HepG2 (cell line): ENCODE measurements around the gene ASZ1. TPM values are rescaled to one million over a fixed set of nuclear protein-coding genes. Genes with fewer than 3 reads are reported as not detected.

Experiments
- ATAC-seq: fragments of 200-7000 bp; cut with Tn5 transposase; 3 replicates; pipeline ENCODE4 v1.9.1; 2020; ENCODE audit warnings: mild to moderate bottlenecking, moderate library complexity
- BruUV-seq: library from RNA; stranded (reverse); fragments of 400-500 nt; replicated peaks from 2 replicates; lab custom pipeline; 2021; lab: Mats Ljungman, UMichigan
- CTCF ChIA-PET: fragments of 300-600 bp; formaldehyde crosslinking; extraction: SDS; loops from one replicate; lab custom pipeline; 2021; ENCODE audit warnings: low total read pairs, inconsistent platforms, low intra/inter-chr PET ratio; lab: Yijun Ruan, JAX
- POLR2A ChIA-PET: fragments of 350-600 bp; sonication (Branson Sonifier 250); formaldehyde crosslinking; loops from one replicate; lab custom pipeline; 2020; ENCODE audit warnings: antibody characterized with exemption, inconsistent platforms; lab: Yijun Ruan, JAX
- DNase-seq: peaks from one replicate; pipeline ENCODE4 v3.0.0-alpha.2; 2015; ENCODE audit warnings: low spot score
- FAIRE-seq: peaks from 3 replicates; lab custom pipeline; 2011; peaks lifted over from hg19 to GRCh38; lab: Jason Lieb, UNC
- H2AFZ ChIP-seq: one replicate; pipeline ENCODE4 v1.6.1; 2011; ENCODE audit warnings: low read length, inconsistent platforms
- H3K27ac ChIP-seq: fragments of 300-600 bp; 3 replicates; pipeline ENCODE4 v1.8.0; 2011; ENCODE audit warnings: mixed run types, mild to moderate bottlenecking, mixed read lengths, low read length, inconsistent platforms; ENCODE audit not compliant: insufficient read depth; ENCODE audit errors: extremely low read length
- H3K27me3 ChIP-seq, 2 experiments: fragments of 200-600 bp in 1 of 2; 2 replicates in 1 of 2; 3 replicates in 1 of 2; pipeline versions ENCODE4 v1.6.0 to v1.8.0; 2011; ENCODE audit warnings: low read length in 2 of 2, mild to moderate bottlenecking in 2 of 2, moderate library complexity in 2 of 2, inconsistent platforms in 1 of 2; ENCODE audit not compliant: insufficient read depth in 2 of 2, control insufficient read depth in 1 of 2
- H3K36me3 ChIP-seq, 2 experiments: fragments of 200-600 bp in 1 of 2; replicated peaks in 1 of 2; 2 replicates in 1 of 2; 3 replicates in 1 of 2; pipeline versions ENCODE4 v1.5.1 to v1.8.0; 2011; ENCODE audit warnings: low read length in 2 of 2, inconsistent platforms in 1 of 2; ENCODE audit not compliant: insufficient read depth in 2 of 2, control insufficient read depth in 1 of 2
- H3K4me1 ChIP-seq: 2 replicates; pipeline ENCODE4 v1.5.1; 2012; ENCODE audit warnings: low read length, inconsistent platforms; ENCODE audit not compliant: insufficient read depth
- H3K4me2 ChIP-seq: 2 replicates; pipeline ENCODE4 v1.6.0; 2011; ENCODE audit warnings: low read depth, low read length, inconsistent platforms
- H3K4me3 ChIP-seq, 3 experiments: fragments of 200-600 bp in 1 of 3; sonication (generic), shearing (Covaris generic) in 1 of 3; replicated peaks in 1 of 3; 2 replicates each; pipeline ENCODE4 v1.5.1; 2011 to 2016; ENCODE audit warnings: low read length in 3 of 3, inconsistent platforms in 2 of 3, low read depth in 2 of 3, mild to moderate bottlenecking in 2 of 3, control low read depth in 1 of 3, mixed read lengths in 1 of 3; ENCODE audit not compliant: insufficient read depth in 1 of 3
- H3K79me2 ChIP-seq: one replicate; pipeline ENCODE4 v1.6.1; 2011; ENCODE audit warnings: low read length, inconsistent platforms; ENCODE audit not compliant: insufficient read depth
- H3K9ac ChIP-seq: 2 replicates; pipeline ENCODE4 v1.6.0; 2011; ENCODE audit warnings: mild to moderate bottlenecking, low read depth, low read length, inconsistent platforms; ENCODE audit not compliant: insufficient read depth
- H3K9me3 ChIP-seq: 2 replicates; pipeline ENCODE4 v1.5.1; 2012; ENCODE audit warnings: mild to moderate bottlenecking, low read length
- H4K20me1 ChIP-seq: 2 replicates; pipeline ENCODE4 v1.6.0; 2011; ENCODE audit warnings: inconsistent platforms, mild to moderate bottlenecking, low read length, moderate library complexity; ENCODE audit not compliant: insufficient read depth
- TMF1 ChIP-seq: sonication (generic); formaldehyde crosslinking; IDR thresholded peaks from 2 replicates; pipeline ENCODE4 v1.8.1; 2022; ENCODE audit warnings: low read depth, missing genetic modification reagents
- ZNF556 ChIP-seq: sonication (generic); formaldehyde crosslinking; IDR thresholded peaks from 2 replicates; pipeline ENCODE4 v1.4.0; 2020; ENCODE audit warnings: mild to moderate bottlenecking, missing genetic modification reagents, borderline replicate concordance
- ZNF572 ChIP-seq: sonication (generic); formaldehyde crosslinking; IDR thresholded peaks from 2 replicates; pipeline ENCODE4 v1.5.1; 2020; ENCODE audit warnings: mild to moderate bottlenecking, missing genetic modification reagents
- WGBS: methylation state at CpG from one replicate; pipeline ENCODE4 v1.1.6; 2017; ENCODE audit warnings: low lambda C conversion rate; 5-methylcytosine and 5-hydroxymethylcytosine counted together
- in situ Hi-C: cut with HindIII; loops from 2 replicates; pipeline ENCODE4 v1.10.0; 2017; ENCODE audit warnings: low pct_unique_long_range_greater_than_20kb; ENCODE audit not compliant: extremely low pct_ligation_motif_present
- intact Hi-C: fragments of 100-400 bp; cut with micrococcal nuclease; formaldehyde crosslinking; loops from one replicate; pipeline ENCODE4 v1.10.0; 2022; ENCODE audit not compliant: unreplicated experiment
- polyA plus RNA-seq, 8 experiments: library from polyadenylated mRNA; depleted of rRNA in 3 of 8; stranded (reverse) in 7 of 8; unstranded in 1 of 8; fragments of >200 nt; fragmentation: Illumina TruSeq in 4 of 8; extraction: Trizol in 4 of 8; gene quantifications; 2 replicates each; pipeline versions ENCODE4 v1.2.1 to v1.2.3, GENCODE V29; 2011 to 2016; ENCODE audit warnings: low read depth in 4 of 8, missing spikeins in 1 of 8, mixed read lengths in 1 of 8; ENCODE audit not compliant: insufficient read depth in 1 of 8
- total RNA-seq, 5 experiments: library from RNA; depleted of rRNA; stranded (reverse); fragments of >200 nt; fragmentation: Illumina TruSeq; extraction: Trizol; gene quantifications; 2 replicates each; pipeline ENCODE4 v1.2.3, GENCODE V29; 2016; ENCODE audit warnings: low read depth in 1 of 5
- TF ChIP-seq, protein P1 (sequence below): sonication (generic); formaldehyde crosslinking; IDR thresholded peaks from 2 replicates; pipeline ENCODE4 v1.4.0; 2020; ENCODE audit warnings: missing genetic modification reagents
- TF ChIP-seq, protein P2 (sequence below): sonication (generic); formaldehyde crosslinking; IDR thresholded peaks from 2 replicates; pipeline ENCODE4 v1.5.0; 2020; ENCODE audit warnings: mild to moderate bottlenecking, low read depth, missing genetic modification reagents, borderline replicate concordance

The ASZ1 gene
- total and polyA plus RNA-seq, 2 of the 13 experiments (the other 11 are each of a cell fraction or from before 2014, with no cell fraction given): not detected

DNA sequence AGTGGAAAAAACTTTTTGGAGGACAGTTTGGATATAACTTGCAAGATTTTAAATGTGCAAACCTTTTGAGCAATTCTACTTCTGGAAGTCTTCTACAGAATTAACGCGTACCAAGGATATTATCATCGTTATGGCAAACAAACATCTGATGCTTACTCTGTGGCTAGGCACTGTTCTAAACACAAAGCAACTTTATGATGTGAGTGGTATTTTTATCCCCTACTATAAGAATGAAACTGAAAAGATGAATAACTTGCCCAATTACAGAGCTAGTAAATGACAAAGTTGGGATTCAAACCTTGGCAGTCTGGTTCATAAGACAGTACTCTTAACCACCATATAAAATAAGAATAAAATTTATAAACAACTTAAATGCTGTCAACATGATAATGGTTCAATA is 15.8 kb downstream of the ASZ1 start:
- no peaks in the 10 kb centered on the region for H3K4me1 ChIP-seq
- intact Hi-C loops (no loop called here), in situ Hi-C loops (no loop called here)
- H3K9me3 ChIP-seq: no peaks in the 10 kb centered on the region
- TF ChIP-seq, protein P1, sequence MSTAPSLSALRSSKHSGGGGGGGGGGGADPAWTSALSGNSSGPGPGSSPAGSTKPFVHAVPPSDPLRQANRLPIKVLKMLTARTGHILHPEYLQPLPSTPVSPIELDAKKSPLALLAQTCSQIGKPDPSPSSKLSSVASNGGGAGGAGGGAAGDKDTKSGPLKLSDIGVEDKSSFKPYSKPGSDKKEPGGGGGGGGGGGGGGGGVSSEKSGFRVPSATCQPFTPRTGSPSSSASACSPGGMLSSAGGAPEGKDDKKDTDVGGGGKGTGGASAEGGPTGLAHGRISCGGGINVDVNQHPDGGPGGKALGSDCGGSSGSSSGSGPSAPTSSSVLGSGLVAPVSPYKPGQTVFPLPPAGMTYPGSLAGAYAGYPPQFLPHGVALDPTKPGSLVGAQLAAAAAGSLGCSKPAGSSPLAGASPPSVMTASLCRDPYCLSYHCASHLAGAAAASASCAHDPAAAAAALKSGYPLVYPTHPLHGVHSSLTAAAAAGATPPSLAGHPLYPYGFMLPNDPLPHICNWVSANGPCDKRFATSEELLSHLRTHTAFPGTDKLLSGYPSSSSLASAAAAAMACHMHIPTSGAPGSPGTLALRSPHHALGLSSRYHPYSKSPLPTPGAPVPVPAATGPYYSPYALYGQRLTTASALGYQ (CRISPR knock-in tag): no peak
- no peak overlapping the region for H3K27ac ChIP-seq
- BruUV-seq: no TSS peak
- H3K36me3 ChIP-seq: no peaks in the 10 kb centered on the region
- no peak overlapping the region for H3K9ac ChIP-seq
- no peak overlapping the region for H3K4me2 ChIP-seq
- H3K79me2 ChIP-seq: no peaks in the 10 kb centered on the region
- no peak for FAIRE-seq
- no peak overlapping the region for H3K4me3 ChIP-seq
- CTCF ChIA-PET: no interaction called here
- POLR2A ChIA-PET: no interaction called here
- ATAC-seq: no peak
- H2AFZ ChIP-seq: no peak overlapping the region
- no peaks in the 10 kb centered on the region for H4K20me1 ChIP-seq
- H3K27me3 ChIP-seq: no peaks in the 10 kb centered on the region
- WGBS: 47% methylated on average over 3 of the region's 3 CpGs
- DNase-seq: no peak

DNA sequence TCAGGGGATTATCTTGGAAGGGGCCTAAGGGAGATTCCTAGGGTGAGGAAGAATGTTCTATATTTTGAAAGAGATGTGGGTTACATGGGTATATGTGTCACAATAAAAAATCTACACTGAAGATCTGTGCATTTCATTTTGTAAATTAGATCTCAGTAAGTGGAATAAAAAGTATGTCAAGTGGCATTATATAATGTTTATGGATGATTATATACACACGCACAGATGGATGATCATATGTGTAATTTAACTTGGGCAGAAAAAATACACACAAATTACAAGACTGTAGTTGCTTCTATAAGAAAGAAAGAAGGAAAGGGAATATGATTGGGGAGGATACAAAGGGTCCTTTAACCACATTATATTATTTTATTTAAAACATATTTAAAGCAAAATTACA is 18.5 kb downstream of the ASZ1 start:
- FAIRE-seq (no peak), ATAC-seq (no peak), DNase-seq (no peak)
- no peak for TF ChIP-seq TMF1 (CRISPR knock-in tag)
- TF ChIP-seq, protein P2, sequence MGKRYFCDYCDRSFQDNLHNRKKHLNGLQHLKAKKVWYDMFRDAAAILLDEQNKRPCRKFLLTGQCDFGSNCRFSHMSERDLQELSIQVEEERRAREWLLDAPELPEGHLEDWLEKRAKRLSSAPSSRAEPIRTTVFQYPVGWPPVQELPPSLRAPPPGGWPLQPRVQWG (CRISPR knock-in tag): no peak
- no peak for TF ChIP-seq ZNF572 (CRISPR knock-in tag)
- no peak for TF ChIP-seq ZNF556 (CRISPR knock-in tag)
- ChIA-PET POLR2A (no interaction called here), CTCF (no interaction called here)
- no peaks in the 10 kb centered on the region for H3K36me3 ChIP-seq
- no peak overlapping the region for H3K27ac ChIP-seq
- intact Hi-C loops: no loop called here
- BruUV-seq: no TSS peak
- H3K9ac ChIP-seq: no peak overlapping the region
- H3K9me3 ChIP-seq: no peaks in the 10 kb centered on the region
- H3K27me3 ChIP-seq: no peaks in the 10 kb centered on the region
- no peak overlapping the region for H3K4me2 ChIP-seq
- H3K4me1 ChIP-seq: no peaks in the 10 kb centered on the region
- no peak overlapping the region for H3K4me3 ChIP-seq
- H2AFZ ChIP-seq: no peak overlapping the region
- no peaks in the 10 kb centered on the region for H3K79me2 ChIP-seq
- H4K20me1 ChIP-seq: no peaks in the 10 kb centered on the region
- in situ Hi-C loops: no loop called here
- WGBS: 0% methylated on average over 1 of the region's 1 CpG
